SK-N-MC (cell line): Measurements from ENCODE around the gene EEIG1.

Experiments used
- EZH2 ChIP-seq: fragments of 200-600 bp; sonication (generic); IDR thresholded peaks from one replicate; pipeline ENCODE4 v1.6.1; 2017; ENCODE audit warnings: antibody characterized with exemption
- POLR2AphosphoS5 ChIP-seq: IDR thresholded peaks from 2 replicates; pipeline ENCODE4 v1.6.1; 2012; ENCODE audit warnings: mild to moderate bottlenecking, low read depth, low read length, borderline replicate concordance

DNA sequence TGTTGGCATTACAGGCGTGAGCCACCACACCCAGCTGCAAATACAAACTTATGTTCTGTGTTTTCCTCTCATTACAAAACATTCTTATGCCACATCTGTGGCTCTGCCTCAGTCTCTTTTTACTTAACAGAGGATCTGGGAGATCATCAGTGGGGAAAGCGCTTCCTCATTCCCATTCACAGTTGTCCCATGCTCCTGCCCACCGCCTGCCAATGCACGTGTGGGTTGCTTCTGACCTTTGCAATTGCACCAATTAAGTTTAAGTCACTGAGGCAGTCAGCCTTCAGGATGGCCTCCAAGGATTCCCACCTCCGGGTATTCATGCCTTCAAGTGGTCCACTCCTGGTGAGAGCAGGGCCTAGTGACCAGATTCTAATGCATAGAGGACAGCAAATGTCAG lies 34.9 kb upstream of the EEIG1 start:
- no peak for TF ChIP-seq EZH2
- TF ChIP-seq POLR2AphosphoS5, result no peak
